ENCODE results near the gene COX19.
A peak's percentile ranks its signal among the peaks of the same experiment; 100 is the strongest.

GRCh38 chr7:964401-965231 lies 10.7 kb downstream of the COX19 start:
- TF ChIP-seq, protein P1, sequence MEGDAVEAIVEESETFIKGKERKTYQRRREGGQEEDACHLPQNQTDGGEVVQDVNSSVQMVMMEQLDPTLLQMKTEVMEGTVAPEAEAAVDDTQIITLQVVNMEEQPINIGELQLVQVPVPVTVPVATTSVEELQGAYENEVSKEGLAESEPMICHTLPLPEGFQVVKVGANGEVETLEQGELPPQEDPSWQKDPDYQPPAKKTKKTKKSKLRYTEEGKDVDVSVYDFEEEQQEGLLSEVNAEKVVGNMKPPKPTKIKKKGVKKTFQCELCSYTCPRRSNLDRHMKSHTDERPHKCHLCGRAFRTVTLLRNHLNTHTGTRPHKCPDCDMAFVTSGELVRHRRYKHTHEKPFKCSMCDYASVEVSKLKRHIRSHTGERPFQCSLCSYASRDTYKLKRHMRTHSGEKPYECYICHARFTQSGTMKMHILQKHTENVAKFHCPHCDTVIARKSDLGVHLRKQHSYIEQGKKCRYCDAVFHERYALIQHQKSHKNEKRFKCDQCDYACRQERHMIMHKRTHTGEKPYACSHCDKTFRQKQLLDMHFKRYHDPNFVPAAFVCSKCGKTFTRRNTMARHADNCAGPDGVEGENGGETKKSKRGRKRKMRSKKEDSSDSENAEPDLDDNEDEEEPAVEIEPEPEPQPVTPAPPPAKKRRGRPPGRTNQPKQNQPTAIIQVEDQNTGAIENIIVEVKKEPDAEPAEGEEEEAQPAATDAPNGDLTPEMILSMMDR (conservative IDR thresholded peaks at IDR 0.05; ENCODE audit: low read depth, low read length): peak; percentile 54
- TF ChIP-seq EZH2phosphoT487 (IDR thresholded peaks at IDR 0.05; ENCODE audit: borderline replicate concordance, low read length): no peak

All from PC-3 (cell line).